A375 (cell line): ENCODE results near the gene PAQR8. TPM values are rescaled to one million over a fixed set of nuclear protein-coding genes. Genes with fewer than 3 reads are reported as not detected.

Source experiments
- total RNA-seq: library from RNA; depleted of rRNA; stranded (reverse); fragments of >200 nt; shearing (Covaris generic); gene quantifications from 2 replicates; pipeline ENCODE4 v1.2.3, GENCODE V29; 2014; rRNA removed

The PAQR8 gene
- total RNA-seq: 2.4 and 3.4 TPM in 2 replicates

GRCh38 chr6:52361945-52362442, at the start of gene PAQR8:
TSS of gene PAQR8 (plus strand) at chr6:52362151. CDS start at chr6:52403214, 41,063 bp downstream.

GRCh38 chr6:52419809-52420667, 58.1 kb downstream of the PAQR8 start, which contains the start of gene EFHC1:
TSS of gene EFHC1 (plus strand) at chr6:52420342. CDS start at chr6:52420411, 69 bp downstream.

Other genes starting within 250 kb of the PAQR8 start
- gene IL17A, start 175.8 kb upstream of the PAQR8 start, total RNA-seq: not detected in 2 replicates
- not detected in 2 replicates for gene IL17F, start 117.7 kb upstream of the PAQR8 start, total RNA-seq
- 139 and 164 TPM in 2 replicates for gene MCM3, start 77.4 kb upstream of the PAQR8 start, total RNA-seq
- 21.0 and 21.6 TPM in 2 replicates for gene EFHC1, start 58.2 kb downstream of the PAQR8 start, total RNA-seq
- 28.7 and 33.8 TPM in 2 replicates for gene TRAM2, start 214.9 kb downstream of the PAQR8 start, total RNA-seq